HG03159 (cell line): ENCODE results near the gene SLC33A1.
"Not testable (repeated sequence)": the region's sequence is repeated elsewhere in the genome, so short reads cannot be mapped to it uniquely, and the experiment has no call there.

Source experiments
- ATAC-seq: cut with Tn5 transposase; IDR thresholded peaks from one replicate; pipeline ENCODE4 v1.9.1; 2021; ENCODE audit warnings: mild to moderate bottlenecking, moderate library complexity; ENCODE audit not compliant: unreplicated experiment

SLC33A1 gene

GRCh38 chr3:155854141-155854940, at the start of gene SLC33A1:
TSS of gene SLC33A1 (minus strand) at chr3:155854427. CDS start at chr3:155853997, 430 bp downstream.
- peak; percentile 94 for ATAC-seq

DNA sequence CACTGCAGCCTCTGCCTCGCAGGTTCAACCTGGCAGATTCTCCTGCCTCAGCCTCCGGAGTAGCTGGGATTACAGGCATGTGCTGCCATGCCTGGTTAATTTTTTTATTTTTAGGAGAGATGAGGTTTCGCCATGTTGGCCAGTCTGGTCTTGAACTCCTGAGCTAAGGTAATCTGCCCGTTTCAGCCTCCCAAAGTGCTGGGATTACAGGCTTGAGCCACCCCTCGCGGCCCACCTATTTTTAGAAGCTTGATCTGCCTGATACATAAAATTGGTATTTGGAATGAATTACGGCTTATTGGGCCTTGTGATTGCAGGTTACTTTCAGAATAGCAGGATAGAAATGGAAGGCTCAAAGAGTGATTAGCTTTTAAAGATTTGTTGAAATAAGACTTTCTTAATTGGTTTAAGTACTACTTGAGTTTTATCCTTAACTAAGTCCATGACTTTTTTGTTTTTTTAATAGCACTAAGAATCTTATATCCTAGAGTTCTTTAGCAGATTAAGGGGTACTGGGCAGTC, 41.2 kb upstream of the SLC33A1 start:
- ATAC-seq, result no peak

DNA sequence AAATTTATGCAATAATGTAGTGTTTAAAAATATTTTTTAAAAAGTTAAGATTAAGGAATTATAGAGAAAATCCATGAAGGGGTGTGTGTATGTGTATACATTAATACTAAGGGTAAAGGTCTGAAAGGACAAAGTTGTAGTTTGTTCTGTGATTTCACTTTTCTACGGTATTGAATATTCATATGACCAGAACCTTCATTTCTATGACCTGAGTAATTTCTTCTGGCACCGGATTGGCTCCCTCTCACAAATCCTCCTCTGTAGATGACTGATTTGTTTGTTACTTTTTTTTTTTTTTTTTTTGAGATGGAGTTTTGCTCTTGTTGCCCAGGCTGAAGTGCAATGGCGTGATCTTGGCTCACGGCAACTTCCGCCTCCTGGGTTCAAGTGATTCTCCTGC, 37.1 kb upstream of the SLC33A1 start:
- ATAC-seq, result no peak

DNA sequence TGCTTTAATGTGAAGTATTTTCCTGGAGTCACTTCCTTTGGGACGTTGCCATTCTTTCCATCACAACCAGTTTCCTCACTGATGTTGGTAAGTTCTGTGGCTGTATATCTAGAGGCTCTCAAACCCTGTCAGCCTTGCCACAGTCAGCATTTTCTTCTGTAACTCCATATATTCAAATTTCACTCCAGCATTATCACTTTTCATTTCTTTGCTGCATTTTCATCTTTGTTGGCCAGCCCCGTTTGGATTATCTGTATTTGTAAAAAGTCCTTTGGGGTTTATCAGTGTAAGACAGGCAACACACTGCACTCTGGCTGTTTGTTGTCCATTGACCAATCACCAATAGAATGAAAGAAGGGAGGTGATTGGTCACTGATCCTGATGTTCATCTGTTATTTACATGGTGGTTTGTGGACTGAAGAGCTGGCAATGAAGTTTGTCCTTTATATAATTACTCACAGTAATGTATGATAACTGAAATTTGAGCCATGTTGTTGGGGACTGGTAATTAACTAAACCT, 36.5 kb upstream of the SLC33A1 start:
- ATAC-seq, result peak; percentile 59

GRCh38 chr3:155889952-155890351, 35.7 kb upstream of the SLC33A1 start:
- ATAC-seq, result no peak

- ATAC-seq, result no peak
Measured at GRCh38 chr3:155889212-155889611, 35.0 kb upstream of the SLC33A1 start.

DNA sequence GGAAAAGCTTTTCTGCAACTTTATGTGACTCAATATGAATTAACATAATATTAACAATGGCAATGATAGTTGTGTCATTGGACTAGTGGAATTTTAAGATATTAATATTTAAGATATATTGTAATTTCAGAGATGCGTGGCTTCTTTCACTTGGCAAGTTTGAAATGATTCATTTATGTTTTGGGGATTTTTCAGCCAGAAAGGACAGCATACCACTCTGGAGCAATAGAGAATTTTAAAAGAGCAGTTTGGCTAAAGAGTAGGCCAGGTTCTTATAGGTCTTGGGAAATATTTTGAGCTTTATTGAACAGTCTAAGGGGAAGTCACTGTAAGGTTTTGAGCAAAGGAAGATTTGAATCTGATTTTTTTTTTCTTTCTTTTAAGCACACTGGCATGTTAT, 32.7 kb upstream of the SLC33A1 start:
- no peak for ATAC-seq

DNA sequence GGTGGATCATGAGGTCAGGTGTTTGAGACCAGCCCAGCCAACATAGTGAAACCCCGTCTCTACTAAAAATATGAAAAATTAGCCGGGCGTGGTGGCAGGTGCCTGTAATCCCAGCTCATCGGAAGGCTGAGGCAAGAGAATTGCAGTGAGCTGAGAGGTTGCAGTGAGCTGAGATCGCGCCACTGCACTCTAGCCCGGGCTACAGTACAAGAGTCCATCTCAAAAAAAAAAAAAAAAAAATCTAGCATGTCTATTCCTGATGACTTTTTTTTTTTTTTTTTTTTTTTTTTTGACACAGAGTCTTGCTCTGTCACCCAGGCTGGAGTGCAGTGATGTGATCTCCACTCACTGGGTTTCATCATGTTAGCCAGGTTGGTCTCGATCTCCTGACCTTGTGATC, 32.1 kb upstream of the SLC33A1 start:
- not testable (repeated sequence) for ATAC-seq

- no peak for ATAC-seq
Measured at GRCh38 chr3:155885292-155885691, 31.1 kb upstream of the SLC33A1 start.

DNA sequence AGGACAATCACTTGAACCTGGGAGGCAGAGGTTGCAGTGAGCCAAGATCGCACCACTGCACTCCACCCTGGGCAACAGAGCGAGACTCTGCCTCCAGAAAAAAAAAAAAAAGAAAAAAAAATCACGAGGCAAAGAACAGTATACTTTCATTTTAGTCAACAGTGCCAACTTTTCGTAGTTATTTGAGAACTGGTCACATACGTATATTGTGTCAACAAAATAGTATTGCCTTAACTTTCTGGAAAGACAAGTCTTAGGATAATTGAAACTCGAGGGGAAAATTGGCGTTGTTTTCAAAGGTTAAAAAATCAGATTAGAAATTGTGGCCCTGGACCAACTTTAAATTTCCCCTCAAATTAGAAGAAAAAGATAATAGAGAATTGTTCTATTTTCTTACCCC, 30.1 kb upstream of the SLC33A1 start:
- ATAC-seq, result no peak

GRCh38 chr3:155880286-155880685, 26.1 kb upstream of the SLC33A1 start:
- ATAC-seq, result no peak

GRCh38 chr3:155876503-155876902, 22.3 kb upstream of the SLC33A1 start:
- no peak for ATAC-seq

DNA sequence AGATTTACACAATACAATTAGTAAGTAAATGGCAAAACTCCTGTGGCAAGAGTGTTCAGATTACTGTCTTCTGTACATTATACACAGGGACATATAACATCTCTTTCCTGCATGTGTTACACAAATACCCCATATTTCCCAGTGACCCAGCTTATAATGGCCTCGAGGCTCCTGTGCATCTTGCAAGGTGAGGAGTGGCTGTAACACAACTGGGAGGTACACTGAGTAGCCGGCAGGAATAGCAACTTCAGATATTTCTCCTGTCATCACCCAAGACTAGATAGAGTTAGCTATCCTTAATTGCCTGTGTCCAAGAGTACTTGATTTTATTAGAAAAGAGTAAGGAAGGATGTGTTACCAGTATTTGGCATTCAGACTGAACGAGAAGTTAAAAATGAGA, 21.8 kb upstream of the SLC33A1 start:
- ATAC-seq, result no peak

- ATAC-seq, result no peak
Measured at GRCh38 chr3:155872904-155873646, 18.8 kb upstream of the SLC33A1 start.

DNA sequence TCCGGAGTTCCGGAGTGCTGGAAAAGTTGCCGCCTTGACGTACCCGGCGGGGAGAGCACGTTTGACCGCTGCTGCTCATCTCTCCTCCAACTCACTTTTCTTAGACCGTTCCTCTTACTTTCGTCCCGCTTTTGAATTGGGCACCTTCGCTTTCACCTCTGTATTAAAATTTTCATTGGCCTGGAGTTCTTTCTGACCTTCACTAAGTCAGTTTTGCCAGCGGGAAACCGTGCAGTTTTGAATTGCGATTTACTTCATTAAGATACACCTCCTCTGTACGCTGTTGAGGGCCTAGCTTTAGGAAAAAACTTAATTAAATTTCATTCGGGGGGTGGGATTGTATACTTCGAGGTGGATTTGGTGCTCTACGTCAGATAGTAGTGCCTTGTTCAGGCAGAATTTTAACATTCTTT, 17.5 kb upstream of the SLC33A1 start:
- ATAC-seq, result no peak

DNA sequence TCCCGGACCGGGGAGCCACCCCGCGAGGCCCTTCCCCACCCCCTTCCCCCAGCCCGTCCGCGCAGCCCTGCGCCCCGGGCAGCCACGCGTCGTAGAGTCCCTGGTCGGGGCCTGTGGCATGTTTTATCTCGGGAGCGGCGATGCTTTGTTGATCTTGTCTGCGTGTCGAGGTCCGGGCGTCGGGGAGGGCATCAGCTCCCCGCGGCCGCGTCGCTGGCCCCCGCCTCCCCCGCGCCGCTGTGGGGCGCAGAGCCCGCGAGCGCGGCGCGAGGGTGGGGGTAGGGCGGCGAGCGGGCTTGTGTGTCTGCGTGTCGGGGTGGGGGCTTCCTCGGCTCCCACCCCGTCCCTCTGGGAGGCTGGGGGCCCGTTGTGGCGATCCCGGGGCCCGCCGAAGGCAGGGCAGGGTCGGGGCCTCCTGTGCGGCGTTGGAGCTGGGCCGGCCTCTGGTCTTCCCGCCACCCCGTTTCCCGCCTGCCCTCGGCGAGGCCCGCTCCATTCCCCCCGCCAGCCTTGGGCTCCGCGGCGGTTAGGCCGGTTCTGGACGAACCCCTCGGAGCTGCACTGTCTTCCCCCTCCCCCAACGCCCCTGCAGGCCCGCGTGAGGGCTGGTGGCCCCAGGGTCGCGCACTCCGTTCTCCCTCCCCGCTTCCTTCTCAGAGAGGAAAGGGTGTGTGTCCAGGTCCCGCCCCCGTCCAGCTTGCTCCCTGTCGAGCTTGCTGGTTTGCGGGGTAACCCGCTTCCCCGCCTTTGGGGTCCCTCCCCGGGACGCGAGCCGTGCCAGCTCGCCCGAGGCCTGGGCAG, 16.9 kb upstream of the SLC33A1 start:
- ATAC-seq, result peak; percentile 27

GRCh38 chr3:155870133-155870944, 16.1 kb upstream of the SLC33A1 start, which contains the start of gene GMPS:
TSS of gene GMPS (plus strand) at chr3:155870650. CDS start at chr3:155870871, 221 bp downstream.
- peak; percentile 88 for ATAC-seq

DNA sequence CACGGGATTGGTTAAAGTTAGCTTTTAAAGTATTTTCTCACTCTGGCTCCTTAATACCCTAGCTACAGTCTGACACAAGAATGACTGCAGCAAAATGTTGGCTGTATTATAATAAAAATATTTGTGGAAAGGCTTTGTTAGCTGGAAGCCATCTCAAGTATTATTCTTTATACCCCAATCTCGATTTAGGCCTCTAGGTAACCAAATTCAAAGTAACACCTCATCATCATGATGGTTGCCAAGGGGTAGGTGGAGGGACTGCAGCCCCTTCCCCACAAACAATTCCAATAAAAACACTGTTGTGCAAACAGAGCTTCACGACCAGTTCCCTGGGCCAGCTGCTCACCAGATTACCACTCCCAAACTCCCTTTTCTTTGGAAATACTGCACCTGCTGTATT, 15.5 kb upstream of the SLC33A1 start:
- no peak for ATAC-seq

- no peak for ATAC-seq
Measured at GRCh38 chr3:155863072-155863784, 9.0 kb upstream of the SLC33A1 start.
